IPS DF 6.9 (cell line): ENCODE results near the gene DHRS3.
"Not testable (repeated sequence)": the region's sequence is repeated elsewhere in the genome, so short reads cannot be mapped to it uniquely, and the experiment has no call there.

Experiments
- DNase-seq: peaks from one replicate; pipeline ENCODE4 v3.0.0-alpha.2; 2013; ENCODE audit warnings: low read depth, low spot score
- H3K27ac ChIP-seq: one replicate; pipeline ENCODE4 v1.5.1; 2013; ENCODE audit warnings: low read length, control low read depth
- H3K27me3 ChIP-seq: 2 replicates; pipeline ENCODE4 v1.6.1; 2013; ENCODE audit warnings: mild to moderate bottlenecking, low read length; ENCODE audit not compliant: control insufficient read depth, insufficient read depth
- H3K36me3 ChIP-seq: 2 replicates; pipeline ENCODE4 v1.6.1; 2013; ENCODE audit warnings: low read length; ENCODE audit not compliant: control insufficient read depth, insufficient read depth
- H3K4me1 ChIP-seq: 2 replicates; pipeline ENCODE4 v1.6.1; 2013; ENCODE audit warnings: low read length; ENCODE audit not compliant: control insufficient read depth, insufficient read depth
- H3K4me3 ChIP-seq: 2 replicates; pipeline ENCODE4 v1.5.1; 2013; ENCODE audit warnings: mild to moderate bottlenecking, low read length
- H3K9me3 ChIP-seq: 2 replicates; pipeline ENCODE4 v1.6.1; 2013; ENCODE audit warnings: low read length, inconsistent platforms; ENCODE audit not compliant: control insufficient read depth, insufficient read depth
- WGBS: extraction: QIAGEN DNeasy Blood & Tissue Kit; methylation state at CpG from one replicate; pipeline ENCODE4 v1.1.7; 2013; ENCODE audit warnings: mixed read lengths, missing lambda C conversion rate; ENCODE audit not compliant: insufficient read length, insufficient coverage; 5-methylcytosine and 5-hydroxymethylcytosine counted together

The DHRS3 gene

DNA sequence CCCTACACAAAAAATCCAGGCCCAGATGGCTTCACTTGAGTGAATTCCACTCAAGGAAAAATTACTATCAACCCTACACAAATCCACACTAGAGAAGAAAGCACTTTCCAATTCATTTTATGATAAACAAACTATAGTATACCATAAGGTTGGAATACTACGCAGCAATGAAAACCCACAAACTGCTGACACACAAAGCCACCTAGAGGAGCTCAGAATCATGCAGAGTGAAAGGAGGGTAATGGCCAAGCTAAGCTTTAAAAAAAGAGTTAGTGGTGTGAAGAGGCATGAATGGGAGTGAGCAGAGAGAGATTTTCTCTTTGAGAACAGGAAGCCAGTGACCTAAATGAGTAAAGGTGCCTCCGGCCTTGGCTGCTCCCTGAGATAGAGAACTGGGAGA, 93.7 kb downstream of the DHRS3 start:
- no peak overlapping the region for H3K27ac ChIP-seq
- no peaks in the 10 kb centered on the region for H3K36me3 ChIP-seq
- DNase-seq: no peak
- no peak overlapping the region for H3K4me3 ChIP-seq
- H3K4me1 ChIP-seq: peaks cover 1% of the 10 kb centered on the region; the same call in 1 of the 2 replicates
- no peaks in the 10 kb centered on the region for H3K27me3 ChIP-seq
- H3K9me3 ChIP-seq: no peaks in the 10 kb centered on the region
- no CpG with 5 or more reads among the region's 2 CpGs for WGBS

DNA sequence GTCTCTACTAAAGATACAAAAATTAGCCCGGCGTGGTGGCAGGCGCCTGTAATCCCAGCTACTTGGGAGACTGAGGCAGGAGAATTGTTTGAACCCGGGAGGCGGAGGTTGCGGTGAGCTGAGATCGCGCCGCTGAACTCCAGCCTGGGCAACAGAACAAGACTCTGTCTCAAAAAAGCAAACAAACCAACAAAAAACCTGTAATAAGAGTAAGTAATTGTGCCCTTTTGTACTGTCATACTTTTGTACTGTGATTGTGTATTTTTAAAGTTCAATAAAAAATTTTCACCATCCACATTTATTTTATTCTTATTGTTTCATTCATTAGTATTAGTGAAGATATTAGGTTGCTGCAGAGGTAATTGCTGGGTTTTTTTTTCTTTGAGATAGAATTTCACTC, 95.2 kb downstream of the DHRS3 start:
- not testable (repeated sequence) for H3K36me3 ChIP-seq, H3K9me3 ChIP-seq, H3K4me1 ChIP-seq, H3K4me3 ChIP-seq, H3K27me3 ChIP-seq, DNase-seq, H3K27ac ChIP-seq
- no CpG with 5 or more reads among the region's 9 CpGs for WGBS

DNA sequence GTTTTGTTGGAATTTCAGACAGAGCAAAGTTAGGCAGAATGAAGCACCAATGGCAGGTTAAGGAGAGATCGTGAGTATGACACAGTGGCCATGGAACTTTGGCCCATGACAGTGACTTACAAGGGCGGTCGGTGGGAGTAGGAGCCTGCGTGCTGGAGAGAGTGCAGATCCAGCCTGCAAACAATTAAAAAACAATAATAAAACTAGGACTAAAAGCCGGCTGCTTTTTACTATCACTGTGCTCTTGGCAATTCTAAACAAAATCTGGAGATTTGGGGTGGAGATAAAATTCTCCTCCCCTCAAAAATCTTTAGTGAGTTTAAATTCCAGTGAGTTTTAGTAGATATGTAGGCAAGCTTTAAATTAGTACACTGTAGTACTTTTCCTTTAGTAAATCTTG, 96.9 kb downstream of the DHRS3 start:
- no peaks in the 10 kb centered on the region for H3K9me3 ChIP-seq
- H3K27me3 ChIP-seq: no peaks in the 10 kb centered on the region
- H3K4me3 ChIP-seq: no peak overlapping the region
- no peaks in the 10 kb centered on the region for H3K4me1 ChIP-seq
- no CpG with 5 or more reads among the region's 5 CpGs for WGBS
- no peaks in the 10 kb centered on the region for H3K36me3 ChIP-seq
- no peak overlapping the region for H3K27ac ChIP-seq
- DNase-seq: no peak

DNA sequence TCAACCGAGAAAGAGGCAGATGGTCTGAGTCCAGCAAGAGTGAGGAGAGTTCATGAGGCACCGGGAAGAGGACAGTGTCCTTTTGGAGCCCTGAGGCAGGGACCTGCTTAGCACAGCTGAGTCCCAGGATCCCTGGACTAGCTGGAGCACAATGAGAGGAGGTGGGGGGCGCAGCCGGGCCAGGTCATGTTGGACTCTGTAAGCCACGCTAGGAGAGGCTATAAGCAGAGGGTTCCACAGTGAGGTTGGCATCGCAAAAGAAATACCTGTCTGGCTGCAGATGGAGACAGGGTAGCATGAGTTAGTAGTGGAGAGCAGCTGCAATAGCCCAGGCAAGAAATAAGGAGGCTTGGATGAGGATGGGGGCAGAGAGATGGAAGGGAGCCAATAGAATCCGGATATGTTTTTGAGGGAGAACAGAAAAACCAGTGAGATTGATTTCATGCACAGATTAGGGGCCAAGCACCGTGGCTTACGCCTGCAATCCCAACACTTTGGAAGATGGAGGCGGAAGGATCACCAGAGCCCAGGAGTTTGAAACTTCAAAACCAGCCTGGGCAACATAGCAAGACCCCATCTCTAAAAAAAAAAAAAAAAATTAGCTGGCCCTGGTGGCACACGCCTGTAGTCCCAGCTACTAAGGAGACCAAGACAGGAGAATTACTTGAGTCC, 98.2 kb downstream of the DHRS3 start:
- H3K4me3 ChIP-seq: no peak overlapping the region
- no peaks in the 10 kb centered on the region for H3K27me3 ChIP-seq
- no CpG with 5 or more reads among the region's 11 CpGs for WGBS
- no peaks in the 10 kb centered on the region for H3K4me1 ChIP-seq
- H3K27ac ChIP-seq: no peak overlapping the region
- no peaks in the 10 kb centered on the region for H3K9me3 ChIP-seq
- DNase-seq: no peak
- no peaks in the 10 kb centered on the region for H3K36me3 ChIP-seq

DNA sequence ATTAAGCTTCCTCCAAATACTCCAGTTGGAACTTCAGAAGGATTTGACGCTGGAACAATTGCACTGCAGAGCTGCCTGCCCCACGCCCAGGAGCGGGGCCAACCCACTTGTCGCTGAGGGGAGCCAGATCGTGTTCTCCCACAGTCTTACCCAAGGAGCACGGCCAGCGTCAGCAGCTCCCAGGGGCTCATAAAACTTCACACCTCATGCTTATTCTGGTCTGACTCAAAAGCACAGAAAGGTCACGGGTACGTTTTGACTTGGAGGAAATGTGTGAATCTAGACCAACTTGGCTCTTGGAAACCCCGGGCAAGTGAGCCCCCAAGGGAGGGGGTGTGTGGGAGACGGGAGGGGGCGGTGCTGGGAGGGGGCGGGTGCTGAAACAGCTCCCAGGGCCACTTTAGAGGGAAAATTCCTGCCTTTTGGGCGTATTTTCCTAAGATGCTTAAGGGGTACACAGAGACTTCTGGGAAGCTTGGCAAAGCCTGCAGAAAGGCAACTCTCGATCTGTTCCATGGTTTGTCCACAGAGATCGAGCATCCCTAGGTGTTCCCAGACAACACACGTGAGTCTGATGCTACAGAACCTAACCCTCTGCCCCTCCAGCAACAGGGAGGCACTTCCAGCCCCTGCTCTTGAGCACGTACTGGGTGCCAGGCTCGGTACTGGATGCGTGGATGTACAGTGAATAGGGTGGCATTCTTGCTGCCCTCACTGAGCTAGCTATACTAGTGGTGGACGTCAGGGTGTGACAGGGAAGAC, 98.9 kb downstream of the DHRS3 start:
- no peaks in the 10 kb centered on the region for H3K4me1 ChIP-seq
- H3K27ac ChIP-seq: no peak overlapping the region
- H3K36me3 ChIP-seq: no peaks in the 10 kb centered on the region
- no CpG with 5 or more reads among the region's 21 CpGs for WGBS
- H3K27me3 ChIP-seq: no peaks in the 10 kb centered on the region
- no peak overlapping the region for H3K4me3 ChIP-seq
- DNase-seq: no peak
- H3K9me3 ChIP-seq: no peaks in the 10 kb centered on the region
